ENCODE measurements around the gene SSR3. TPM values are rescaled to one million over a fixed set of nuclear protein-coding genes. Genes with fewer than 3 reads are reported as not detected.

The SSR3 gene
- total RNA-seq, 4 donors from 2014 or later: 50.9 to 91.5 (median 65.3) TPM

Other genes with a start within 250 kb of the SSR3 start
- gene TIPARP, start 119.5 kb upstream of the SSR3 start, total RNA-seq: 10 to 100 TPM; 16.0 to 50.2 (median 31.7) TPM